ENCODE measurements around the gene CKAP2L. TPM values are rescaled to one million over a fixed set of nuclear protein-coding genes. Genes with fewer than 3 reads are reported as not detected.

The CKAP2L gene
- total RNA-seq, 1 donor from 2014 or later, result 6.3 TPM

DNA sequence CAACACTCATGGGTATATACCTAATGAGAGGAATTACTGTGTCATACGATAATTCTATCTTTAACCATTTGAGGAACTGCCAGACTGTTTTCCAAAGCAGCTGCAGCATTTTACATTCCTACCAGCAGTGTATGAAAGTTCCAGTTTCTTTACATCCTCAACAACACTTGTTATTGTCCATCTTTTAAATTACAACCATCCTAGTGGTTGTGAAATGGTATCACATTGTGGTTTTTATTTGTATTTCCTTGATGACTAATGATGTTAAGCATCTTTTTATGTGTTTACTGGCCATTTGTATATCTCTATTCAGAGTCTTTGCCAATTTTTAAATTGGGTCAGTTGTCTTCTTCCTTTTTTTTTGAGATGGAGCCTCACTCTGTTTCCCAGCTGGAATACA lies 4.0 kb upstream of the CKAP2L start:
- Mint-ChIP-seq H3K27ac (ENCODE audit: unreplicated experiment) (peak overlapping the region; percentile 75), H3K4me3 (ENCODE audit: unreplicated experiment) (no peak overlapping the region), H3K9me3 (ENCODE audit: unreplicated experiment) (no peaks in the 10 kb centered on the region), H3K27me3 (ENCODE audit: unreplicated experiment) (no peaks in the 10 kb centered on the region), H3K4me1 (ENCODE audit: unreplicated experiment) (peaks cover 25% of the 10 kb centered on the region), H3K36me3 (ENCODE audit: unreplicated experiment) (no peaks in the 10 kb centered on the region)
- TF ChIP-seq, protein P1, sequence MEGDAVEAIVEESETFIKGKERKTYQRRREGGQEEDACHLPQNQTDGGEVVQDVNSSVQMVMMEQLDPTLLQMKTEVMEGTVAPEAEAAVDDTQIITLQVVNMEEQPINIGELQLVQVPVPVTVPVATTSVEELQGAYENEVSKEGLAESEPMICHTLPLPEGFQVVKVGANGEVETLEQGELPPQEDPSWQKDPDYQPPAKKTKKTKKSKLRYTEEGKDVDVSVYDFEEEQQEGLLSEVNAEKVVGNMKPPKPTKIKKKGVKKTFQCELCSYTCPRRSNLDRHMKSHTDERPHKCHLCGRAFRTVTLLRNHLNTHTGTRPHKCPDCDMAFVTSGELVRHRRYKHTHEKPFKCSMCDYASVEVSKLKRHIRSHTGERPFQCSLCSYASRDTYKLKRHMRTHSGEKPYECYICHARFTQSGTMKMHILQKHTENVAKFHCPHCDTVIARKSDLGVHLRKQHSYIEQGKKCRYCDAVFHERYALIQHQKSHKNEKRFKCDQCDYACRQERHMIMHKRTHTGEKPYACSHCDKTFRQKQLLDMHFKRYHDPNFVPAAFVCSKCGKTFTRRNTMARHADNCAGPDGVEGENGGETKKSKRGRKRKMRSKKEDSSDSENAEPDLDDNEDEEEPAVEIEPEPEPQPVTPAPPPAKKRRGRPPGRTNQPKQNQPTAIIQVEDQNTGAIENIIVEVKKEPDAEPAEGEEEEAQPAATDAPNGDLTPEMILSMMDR (IDR thresholded peaks at IDR 0.05), result peak; percentile 23
- DNase-seq (ENCODE audit: extremely low spot score, unreplicated experiment), result no peak

DNA sequence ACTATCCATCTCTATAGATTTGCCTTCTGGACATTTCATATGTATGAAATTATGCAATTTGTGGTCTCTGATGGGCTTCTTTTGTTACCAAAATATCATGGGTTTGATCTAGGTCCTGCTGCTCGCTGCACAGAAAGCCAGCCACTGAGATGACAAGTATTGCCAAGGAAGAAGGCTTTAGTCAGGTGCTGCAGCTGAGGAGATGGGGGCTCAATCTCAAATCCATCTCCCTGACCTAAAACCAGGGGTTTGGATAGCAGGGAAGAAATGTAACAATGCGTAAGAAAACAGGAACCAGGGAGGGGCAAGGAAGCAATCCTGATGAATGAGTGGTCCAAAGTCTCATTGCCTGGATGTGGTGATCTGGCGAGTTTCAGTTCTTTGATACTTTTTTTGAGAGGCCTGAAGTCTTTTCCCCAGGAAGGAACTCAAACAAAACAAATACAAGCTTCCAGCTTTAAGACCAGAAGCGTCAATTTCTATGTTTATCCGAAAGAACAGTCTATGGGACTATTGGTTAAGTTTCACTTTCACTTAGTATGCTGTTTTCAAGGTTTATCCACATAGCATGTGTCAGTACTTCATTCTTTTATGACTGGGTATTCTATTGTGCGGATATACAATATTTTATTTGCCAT lies 3.4 kb upstream of the CKAP2L start:
- Mint-ChIP-seq H3K27ac (ENCODE audit: unreplicated experiment) (peak overlapping the region; percentile 75), H3K4me1 (ENCODE audit: unreplicated experiment) (peaks cover 31% of the 10 kb centered on the region), H3K4me3 (ENCODE audit: unreplicated experiment) (peak overlapping the region; percentile 40), H3K9me3 (ENCODE audit: unreplicated experiment) (no peaks in the 10 kb centered on the region), H3K36me3 (ENCODE audit: unreplicated experiment) (no peaks in the 10 kb centered on the region), H3K27me3 (ENCODE audit: unreplicated experiment) (no peaks in the 10 kb centered on the region)
- TF ChIP-seq, protein P1 (IDR thresholded peaks at IDR 0.05), result no peak
- no peak for DNase-seq (ENCODE audit: extremely low spot score, unreplicated experiment)

DNA sequence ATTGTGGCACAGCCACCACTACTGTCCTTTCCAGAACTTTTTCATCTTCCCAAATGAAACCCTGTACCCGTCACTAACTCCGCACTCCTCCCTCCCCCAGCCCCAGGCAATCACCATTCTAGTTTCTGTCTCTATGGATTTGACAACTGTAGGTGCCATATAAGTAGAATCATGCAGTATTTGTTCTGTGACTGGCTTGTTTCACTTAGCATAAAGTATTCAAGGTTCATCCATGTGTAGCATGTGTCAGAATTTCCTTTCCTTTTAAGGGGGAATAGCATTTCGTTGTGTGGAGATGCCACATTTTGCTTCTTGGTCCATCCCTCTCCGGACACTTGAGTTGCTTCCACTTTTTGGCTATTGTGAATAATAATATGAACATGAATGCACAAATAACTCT lies 842 bp upstream of the CKAP2L start:
- Mint-ChIP-seq H3K27ac (ENCODE audit: unreplicated experiment) (peak overlapping the region; percentile 88), H3K36me3 (ENCODE audit: unreplicated experiment) (no peaks in the 10 kb centered on the region), H3K9me3 (ENCODE audit: unreplicated experiment) (no peaks in the 10 kb centered on the region), H3K27me3 (ENCODE audit: unreplicated experiment) (no peaks in the 10 kb centered on the region), H3K4me1 (ENCODE audit: unreplicated experiment) (peaks cover 52% of the 10 kb centered on the region), H3K4me3 (ENCODE audit: unreplicated experiment) (peak overlapping the region; percentile 94)
- TF ChIP-seq, protein P1 (IDR thresholded peaks at IDR 0.05), result no peak
- DNase-seq (ENCODE audit: extremely low spot score, unreplicated experiment), result no peak

DNA sequence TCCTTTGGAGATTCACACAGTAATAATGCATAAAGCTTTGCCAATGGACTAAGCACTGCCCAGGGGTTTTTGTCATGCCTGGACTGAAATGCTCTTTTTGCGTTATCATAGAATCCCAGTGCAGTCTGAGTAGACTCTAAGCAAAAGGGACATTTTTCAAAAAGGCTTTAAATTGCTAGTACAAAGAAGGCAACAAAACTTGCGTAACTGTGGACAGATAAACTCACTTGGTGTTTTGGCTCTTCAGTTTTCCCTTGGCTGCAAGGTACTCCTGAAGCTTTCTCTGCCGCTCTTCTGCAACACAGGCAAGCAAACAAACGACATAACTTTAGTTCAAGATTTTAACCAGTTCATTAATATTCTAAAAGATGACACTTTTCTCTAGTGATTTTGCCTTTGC lies 2.1 kb downstream of the CKAP2L start:
- DNase-seq (ENCODE audit: extremely low spot score, unreplicated experiment), result no peak
- H3K36me3 Mint-ChIP-seq (ENCODE audit: unreplicated experiment), result no peaks in the 10 kb centered on the region
- H3K9me3 Mint-ChIP-seq (ENCODE audit: unreplicated experiment), result no peaks in the 10 kb centered on the region
- H3K4me3 Mint-ChIP-seq (ENCODE audit: unreplicated experiment), result no peak overlapping the region
- H3K27ac Mint-ChIP-seq (ENCODE audit: unreplicated experiment), result peak overlapping the region; percentile 16
- TF ChIP-seq, protein P1 (IDR thresholded peaks at IDR 0.05), result no peak
- no peaks in the 10 kb centered on the region for H3K27me3 Mint-ChIP-seq (ENCODE audit: unreplicated experiment)
- H3K4me1 Mint-ChIP-seq (ENCODE audit: unreplicated experiment), result peaks cover 50% of the 10 kb centered on the region

DNA sequence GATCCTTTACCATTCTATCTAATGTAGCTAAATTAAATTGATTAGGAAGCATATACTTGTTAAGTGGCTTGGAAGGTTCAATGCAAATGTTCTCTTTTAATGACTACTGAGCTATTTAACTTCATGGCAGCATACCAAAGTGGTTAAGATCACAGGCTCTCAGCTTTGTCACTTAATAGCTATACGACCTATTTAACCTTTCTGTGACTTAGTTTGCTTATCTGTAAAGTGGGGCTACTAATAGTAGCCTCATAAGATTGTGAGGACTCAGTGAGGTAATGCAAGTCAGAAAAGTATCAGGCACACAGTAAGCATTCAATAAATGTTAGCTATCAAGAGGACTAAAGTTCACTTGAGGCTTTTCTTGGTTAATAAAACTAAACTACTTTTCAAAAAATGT lies 4.3 kb downstream of the CKAP2L start:
- no peaks in the 10 kb centered on the region for H3K9me3 Mint-ChIP-seq (ENCODE audit: unreplicated experiment)
- H3K27ac Mint-ChIP-seq (ENCODE audit: unreplicated experiment), result no peak overlapping the region
- H3K4me1 Mint-ChIP-seq (ENCODE audit: unreplicated experiment), result peaks cover 42% of the 10 kb centered on the region
- DNase-seq (ENCODE audit: extremely low spot score, unreplicated experiment), result no peak
- no peak overlapping the region for H3K4me3 Mint-ChIP-seq (ENCODE audit: unreplicated experiment)
- H3K27me3 Mint-ChIP-seq (ENCODE audit: unreplicated experiment), result no peaks in the 10 kb centered on the region
- TF ChIP-seq, protein P1 (IDR thresholded peaks at IDR 0.05), result no peak
- H3K36me3 Mint-ChIP-seq (ENCODE audit: unreplicated experiment), result no peaks in the 10 kb centered on the region

All from osteocyte (in vitro differentiated cells).